Stimulated activated CD4-positive, alpha-beta T cell treated with anti-CD3 and anti-CD28 coated beads, TNF-alpha, amount 100 ng/mL, for 1 hour (primary cell): ENCODE data around the gene CYSRT1.
A peak's percentile ranks its signal among the peaks of the same experiment; 100 is the strongest.

Source experiments
- DNase-seq, 3 donors: peaks; one replicate each; pipeline ENCODE4 v3.0.0-alpha.2; 2020; ENCODE audit warnings: low read depth in 3 of 3, low spot score in 1 of 3

The CYSRT1 gene

GRCh38 chr9:137223078-137223970 lies 1.6 kb upstream of the CYSRT1 start:
- DNase-seq: peak; percentile 97 to 99 (median 97)

DNA sequence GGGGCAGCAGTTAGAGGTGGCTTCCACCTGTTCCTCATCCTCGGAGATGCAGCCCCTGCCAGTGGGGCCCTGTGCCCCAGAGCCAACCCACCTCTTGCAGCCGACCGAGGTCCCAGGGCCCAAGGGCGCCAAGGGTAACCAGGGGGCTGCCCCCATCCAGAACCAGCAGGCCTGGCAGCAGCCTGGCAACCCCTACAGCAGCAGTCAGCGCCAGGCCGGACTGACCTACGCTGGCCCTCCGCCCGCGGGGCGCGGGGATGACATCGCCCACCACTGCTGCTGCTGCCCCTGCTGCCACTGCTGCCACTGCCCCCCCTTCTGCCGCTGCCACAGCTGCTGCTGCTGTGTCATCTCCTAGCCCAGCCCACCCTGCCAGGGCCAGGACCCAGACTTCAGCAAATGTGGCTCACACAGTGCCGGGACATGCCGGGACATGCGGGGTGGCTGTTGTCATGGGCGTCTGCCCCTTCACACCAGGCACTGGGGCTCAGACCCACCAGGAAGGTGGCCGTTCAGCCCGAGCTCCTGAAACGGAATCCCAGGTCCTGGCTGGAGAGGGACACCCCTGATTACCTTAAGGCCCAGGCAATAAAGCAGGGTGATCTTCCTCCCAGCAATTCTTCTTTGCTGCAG lies 841 bp downstream of the CYSRT1 start:
- no peak for DNase-seq

- DNase-seq: no peak
These were observed 1.5 kb downstream of the CYSRT1 start for GRCh38 chr9:137226338-137227053.

- peak; percentile 57 to 70 (median 64) for DNase-seq
These were observed 2.3 kb downstream of the CYSRT1 start, which contains the start of gene RNF224 for GRCh38 chr9:137227054-137227852. TSS of gene RNF224 (plus strand) at chr9:137227502. CDS start at chr9:137228336, 834 bp downstream.

- DNase-seq: no peak
These were observed 3.0 kb downstream of the CYSRT1 start for GRCh38 chr9:137227853-137228505.

GRCh38 chr9:137228506-137228967 lies 3.6 kb downstream of the CYSRT1 start:
- no peak for DNase-seq

- DNase-seq: no peak
These were observed 4.3 kb downstream of the CYSRT1 start for GRCh38 chr9:137228968-137229896.

- no peak for DNase-seq
These were observed 5.1 kb downstream of the CYSRT1 start for GRCh38 chr9:137229903-137230704.

- no peak for DNase-seq
These were observed 5.9 kb downstream of the CYSRT1 start, which contains the start of gene SLC34A3 for GRCh38 chr9:137230705-137231371. TSS of gene SLC34A3 (plus strand) at chr9:137230901. CDS start at chr9:137231703, 802 bp downstream.

DNA sequence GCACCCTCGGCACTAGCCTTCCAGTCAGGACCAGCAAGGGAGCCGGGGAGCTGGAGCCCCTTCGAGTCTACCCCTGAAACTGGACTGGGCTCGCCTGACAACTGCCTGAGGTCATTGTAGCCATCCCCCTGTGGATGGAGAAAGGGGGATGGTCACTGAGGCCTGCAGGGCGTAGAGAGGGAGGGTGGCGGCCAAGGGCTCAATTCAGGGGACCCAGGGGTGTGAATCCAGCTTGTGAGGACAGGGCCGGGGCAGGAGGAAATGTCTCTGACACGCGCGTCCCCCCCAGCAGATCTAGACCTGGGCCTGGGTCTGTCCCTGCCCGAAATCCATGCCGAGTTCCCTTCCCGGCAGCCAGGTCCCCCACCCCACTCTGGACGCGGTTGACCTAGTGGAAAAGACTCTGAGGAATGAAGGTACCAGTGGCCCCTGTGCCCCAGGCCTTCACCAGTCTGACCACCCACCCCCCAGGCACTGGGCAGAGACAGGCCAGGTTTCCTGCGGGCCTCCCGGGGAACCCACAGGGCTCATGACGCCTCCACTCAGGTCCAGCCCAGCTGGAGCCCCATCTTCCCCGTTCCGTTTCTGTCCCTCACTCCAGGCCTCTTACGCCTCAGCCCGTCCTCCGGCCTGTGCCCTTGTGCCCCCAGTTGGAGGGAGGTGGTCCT lies 6.5 kb downstream of the CYSRT1 start:
- no peak for DNase-seq

DNA sequence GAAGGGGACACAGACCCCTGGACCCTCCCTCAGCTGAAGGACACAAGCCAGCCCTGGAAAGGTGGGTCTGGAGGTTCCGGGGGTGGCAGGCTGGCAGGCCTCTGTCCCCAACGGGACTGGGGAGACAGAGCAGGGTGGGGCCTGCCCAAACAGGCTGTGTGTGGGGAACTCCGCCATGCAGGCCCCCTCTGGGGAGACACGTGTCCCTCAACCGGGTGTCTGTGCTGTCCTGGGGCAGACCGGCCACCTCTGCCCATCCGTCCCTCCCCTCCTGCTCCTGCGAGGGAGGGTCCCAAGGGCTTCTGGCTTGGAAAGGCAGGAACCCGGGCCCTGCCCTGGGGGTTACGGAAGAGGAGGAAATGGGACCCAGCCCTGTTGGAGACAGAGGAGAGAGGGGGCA lies 7.1 kb downstream of the CYSRT1 start:
- no peak for DNase-seq

DNA sequence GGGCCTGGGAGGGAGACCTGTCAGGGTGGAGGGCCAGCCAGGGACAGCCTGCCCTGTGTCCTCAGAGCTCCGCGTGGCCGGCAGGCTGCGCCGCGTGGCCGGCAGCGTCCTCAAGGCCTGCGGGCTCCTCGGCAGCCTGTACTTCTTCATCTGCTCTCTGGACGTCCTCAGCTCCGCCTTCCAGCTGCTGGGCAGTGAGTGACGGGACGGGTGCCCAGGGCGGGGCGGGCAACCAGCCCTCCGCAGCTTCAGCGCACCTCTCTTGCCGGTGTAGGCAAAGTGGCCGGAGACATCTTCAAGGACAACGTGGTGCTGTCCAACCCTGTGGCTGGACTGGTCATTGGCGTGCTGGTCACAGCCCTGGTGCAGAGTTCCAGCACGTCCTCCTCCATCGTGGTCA lies 7.5 kb downstream of the CYSRT1 start:
- DNase-seq: no peak

- DNase-seq: no peak
These were observed 8.4 kb downstream of the CYSRT1 start for GRCh38 chr9:137233143-137233980.

GRCh38 chr9:137234055-137234697 lies 9.2 kb downstream of the CYSRT1 start:
- DNase-seq: no peak

GRCh38 chr9:137234758-137235423 lies 9.9 kb downstream of the CYSRT1 start:
- DNase-seq: no peak
